H54 (cell line): ENCODE results near the gene LTN1.

Source experiments
- DNase-seq: peaks from one replicate; pipeline ENCODE4 v3.0.0; 2011; ENCODE audit warnings: low spot score, mixed read lengths; ENCODE audit not compliant: insufficient read length
- FAIRE-seq: peaks from 3 replicates; lab custom pipeline; 2011; peaks lifted over from hg19 to GRCh38; lab: Jason Lieb, UNC
- POLR2A ChIP-seq: IDR thresholded peaks from 2 replicates; pipeline ENCODE4 v1.6.1; 2011; ENCODE audit warnings: low read depth, mild to moderate bottlenecking, low read length

Gene LTN1

GRCh38 chr21:28903448-28903847, 89.2 kb downstream of the LTN1 start:
- no peak for TF ChIP-seq POLR2A
- FAIRE-seq, result no peak
- no peak for DNase-seq

GRCh38 chr21:28900481-28900880, 92.2 kb downstream of the LTN1 start:
- no peak for DNase-seq
- no peak for FAIRE-seq
- no peak for TF ChIP-seq POLR2A

GRCh38 chr21:28899744-28900143, 92.9 kb downstream of the LTN1 start:
- DNase-seq, result no peak

GRCh38 chr21:28899220-28899619, 93.5 kb downstream of the LTN1 start:
- TF ChIP-seq POLR2A, result no peak

More at GRCh38 chr21:28899744-28900143, 92.9 kb downstream of the LTN1 start:
- no peak for TF ChIP-seq POLR2A
- no peak for FAIRE-seq

GRCh38 chr21:28893687-28894086, 99.0 kb downstream of the LTN1 start:
- FAIRE-seq (no peak), DNase-seq (no peak)
- TF ChIP-seq POLR2A, result no peak

More at GRCh38 chr21:28899220-28899619, 93.5 kb downstream of the LTN1 start:
- no peak for FAIRE-seq
- DNase-seq, result no peak

- no peak for FAIRE-seq
- TF ChIP-seq POLR2A, result no peak
- DNase-seq, result no peak
These were observed 100.2 kb downstream of the LTN1 start for GRCh38 chr21:28892199-28893111.

- DNase-seq, result no peak
- no peak for FAIRE-seq
- TF ChIP-seq POLR2A, result no peak
These were observed 106.9 kb downstream of the LTN1 start for GRCh38 chr21:28885853-28886177.

GRCh38 chr21:28884976-28885852, 107.5 kb downstream of the LTN1 start:
- peak; percentile 89 for DNase-seq
- peak; percentile 96 for TF ChIP-seq POLR2A
- FAIRE-seq, result peak; percentile 83

GRCh38 chr21:28884481-28884880, 108.2 kb downstream of the LTN1 start:
- TF ChIP-seq POLR2A, result no peak
- DNase-seq, result no peak
- FAIRE-seq, result no peak

- TF ChIP-seq POLR2A, result no peak
- no peak for DNase-seq
- FAIRE-seq, result no peak
These were observed 108.7 kb downstream of the LTN1 start for GRCh38 chr21:28883931-28884330.

- DNase-seq, result no peak
- TF ChIP-seq POLR2A, result no peak
- FAIRE-seq, result no peak
These were observed 110.3 kb downstream of the LTN1 start for GRCh38 chr21:28882345-28882744.
